T-cell (primary cell): ENCODE data around the gene NT5C3A. TPM values are rescaled to one million over a fixed set of nuclear protein-coding genes. Genes with fewer than 3 reads are reported as not detected.
A peak's percentile ranks its signal among the peaks of the same experiment; 100 is the strongest.

ENCODE experiments used
- ATAC-seq, 4 experiments: fragments of 200-7000 bp in 3 of 4; fragments of 150-1000 bp in 1 of 4; cut with Tn5 transposase; replicated peaks in 1 of 4; 1 replicate in 3 of 4; 2 replicates in 1 of 4; pipeline ENCODE4 v1.10.0; 2021; ENCODE audit warnings: moderate library complexity in 3 of 4, mild to moderate bottlenecking in 2 of 4, moderate number of reproducible peaks in 1 of 4
- CTCF ChIA-PET, 2 donors: fragments of 300-600 bp; sonication (Branson Sonifier 250); formaldehyde crosslinking; loops; one replicate each; lab custom pipeline; 2022; ENCODE audit warnings: antibody characterized with exemption in 2 of 2; lab: Charles Lee
- POLR2A ChIA-PET, 2 donors: fragments of 300-600 bp; sonication (Branson Sonifier 250); formaldehyde crosslinking; loops; one replicate each; lab custom pipeline; 2022; ENCODE audit warnings: antibody characterized with exemption in 2 of 2; lab: Charles Lee
- DNase-seq, 35 experiments: peaks; one replicate each; pipeline versions ENCODE4 v3.0.0 to v3.0.0-alpha.2; 2013 to 2023
- H3K27ac ChIP-seq: one replicate; pipeline ENCODE4 v1.5.1; 2013; ENCODE audit warnings: low read length
- H3K27me3 ChIP-seq, 2 experiments: replicated peaks in 1 of 2; 1 replicate in 1 of 2; 2 replicates in 1 of 2; pipeline versions ENCODE4 v1.6.1 to v1.7.0; 2013; ENCODE audit warnings: low read length in 1 of 2, mixed read lengths in 1 of 2; ENCODE audit not compliant: control insufficient read depth in 2 of 2, insufficient read depth in 2 of 2; ENCODE audit errors: extremely low read depth in 1 of 2
- H3K36me3 ChIP-seq, 2 donors: 1 replicate in 1 of 2; 2 replicates in 1 of 2; pipeline versions ENCODE4 v1.6.1 to v1.7.0; 2013; ENCODE audit warnings: low read length in 1 of 2; ENCODE audit not compliant: control insufficient read depth in 2 of 2, insufficient read depth in 1 of 2; ENCODE audit errors: extremely low read depth in 1 of 2
- H3K4me1 ChIP-seq, 2 experiments: 1 replicate in 1 of 2; 2 replicates in 1 of 2; pipeline versions ENCODE4 v1.6.1 to v1.7.0; 2013; ENCODE audit warnings: low read length in 2 of 2, mixed read lengths in 1 of 2; ENCODE audit not compliant: insufficient read depth in 2 of 2, control insufficient read depth in 1 of 2; ENCODE audit errors: extremely low read depth in 1 of 2
- H3K4me3 ChIP-seq, 2 donors: 1 replicate in 1 of 2; 2 replicates in 1 of 2; pipeline versions ENCODE4 v1.5.1 to v1.7.0; 2013; ENCODE audit warnings: mild to moderate bottlenecking in 2 of 2, low read length in 1 of 2, moderate library complexity in 1 of 2; ENCODE audit not compliant: control insufficient read depth in 1 of 2; ENCODE audit errors: extremely low read depth in 1 of 2
- H3K9me3 ChIP-seq: 2 replicates; pipeline ENCODE4 v1.7.0; 2013
- H3K27ac Mint-ChIP-seq, 2 donors: one replicate each; pipeline ENCODE4 v1.8.0; 2020 to 2021; ENCODE audit warnings: mild to moderate bottlenecking in 2 of 2, mixed read lengths in 2 of 2
- H3K27me3 Mint-ChIP-seq, 2 donors: one replicate each; pipeline ENCODE4 v1.8.0; 2021 to 2022; ENCODE audit warnings: mixed read lengths in 2 of 2
- H3K36me3 Mint-ChIP-seq: one replicate; pipeline ENCODE4 v1.8.0; 2021; ENCODE audit warnings: mixed read lengths
- H3K4me1 Mint-ChIP-seq, 3 donors: one replicate each; pipeline ENCODE4 v1.8.0; 2020 to 2022; ENCODE audit warnings: mixed read lengths in 3 of 3, mild to moderate bottlenecking in 1 of 3
- H3K4me3 Mint-ChIP-seq, 3 donors: one replicate each; pipeline ENCODE4 v1.8.0; 2020 to 2022; ENCODE audit warnings: mild to moderate bottlenecking in 3 of 3, mixed read lengths in 3 of 3, moderate library complexity in 3 of 3
- H3K9me3 Mint-ChIP-seq, 3 donors: one replicate each; pipeline ENCODE4 v1.8.0; 2020 to 2022; ENCODE audit warnings: mixed read lengths in 3 of 3
- WGBS: methylation state at CpG from one replicate; pipeline ENCODE4 v1.1.5; 2013; ENCODE audit warnings: missing lambda C conversion rate; ENCODE audit not compliant: insufficient coverage; 5-methylcytosine and 5-hydroxymethylcytosine counted together
- total RNA-seq, 35 experiments: library from RNA in 6 of 35; stranded (reverse) in 6 of 35; fragments of 120-200 nt in 1 of 35; gene quantifications; one replicate each; pipeline versions ENCODE4 v1.2.1 to v1.2.4 and lab custom pipeline; 2013 to 2026

NT5C3A gene
- total RNA-seq (10 to 100 TPM; 31.1 to 41.1 (median 38.0) TPM), total RNA-seq (lab: John Stamatoyannopoulos, UW) (38.4 to 126 (median 54.8) reads per million in 29 experiments)
- total RNA-seq (2013): 54.1 TPM

DNA sequence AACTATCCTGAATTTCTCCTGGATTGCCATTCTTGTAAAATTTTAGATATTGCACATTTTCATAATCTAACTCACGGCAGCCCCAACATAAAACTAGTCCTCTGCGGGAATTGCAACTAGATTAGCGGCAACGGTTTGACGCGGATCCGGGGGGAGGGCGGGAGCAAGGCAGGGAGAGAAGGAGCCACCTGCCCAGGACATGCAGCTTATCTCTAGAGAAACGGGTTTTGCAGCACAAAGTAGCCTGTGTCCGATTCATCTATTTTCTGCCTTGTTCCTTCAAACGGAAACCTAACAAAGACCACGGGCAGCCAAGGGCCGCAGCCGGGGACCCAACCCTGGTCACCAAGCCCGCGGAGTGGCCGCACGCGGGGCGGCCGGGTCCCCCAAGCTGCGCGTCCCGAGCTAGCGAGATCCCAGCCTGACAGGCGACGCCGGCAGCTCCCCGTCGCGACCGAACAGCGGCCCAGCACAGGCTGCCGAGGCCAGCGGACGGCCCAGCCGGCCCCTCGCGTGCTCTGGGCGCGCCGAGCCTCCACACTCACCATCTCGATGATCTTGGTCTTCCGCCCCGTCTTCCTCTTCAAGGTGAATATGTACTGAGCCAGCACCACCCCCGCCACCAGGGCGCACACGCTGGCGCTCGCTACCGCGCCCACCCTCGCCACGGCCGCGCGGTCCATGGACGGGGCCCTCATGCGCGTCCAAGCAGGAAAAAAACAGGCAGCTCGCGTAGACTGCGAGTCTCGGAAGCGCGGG, at the start of gene NT5C3A:
Gene NT5C3A, minus strand, starts transcription at position 754 of the 759 bp plus-strand sequence. Its CDS starts 71 bp downstream, at position 683.
- peaks cover 3% of the 10 kb centered on the region for H3K9me3 ChIP-seq
- ChIA-PET POLR2A (interaction anchor here (0.6 to 1.5 kb wide), 5 partner anchors 22 to 566 kb away, joined by 3 to 12 read pairs (median 4); partner anchors contain the start of gene FKBP9 (in 1 of the 2)), CTCF (interaction anchor here (0.9 to 3.7 kb wide), 8 partner anchors 10 to 216 kb away, joined by 3 to 15 read pairs (median 4); no protein-coding TSS in a partner anchor)
- Mint-ChIP-seq H3K36me3 (peaks cover 13% of the 10 kb centered on the region), H3K4me1 (peaks cover 49 to 53% (median 50%) of the 10 kb centered on the region in 3 donors), H3K4me3 (peak within 1 kb of the TSS; percentile 94 to 97 (median 95)), H3K9me3 (peaks cover 0 to 9% (median 6%) of the 10 kb centered on the region in 3 donors), H3K27ac (peak within 1 kb of the TSS; percentile 95 to 96), H3K27me3 (peaks cover 0 to 3% of the 10 kb centered on the region in 2 donors)
- peaks cover 16 to 26% of the 10 kb centered on the region in 2 experiments for H3K4me1 ChIP-seq
- WGBS: under 1% methylated on average over 56 of the region's 66 CpGs
- peak within 1 kb of the TSS; percentile 67 for H3K27ac ChIP-seq
- ATAC-seq (peak in 3 of 4 experiments; percentile 57 to 62 (median 58)), DNase-seq (peak in 16 of 35 experiments; percentile 0 to 42 (median 10))
- H3K27me3 ChIP-seq: no peaks in the 10 kb centered on the region
- H3K4me3 ChIP-seq: peak within 1 kb of the TSS; percentile 79 to 90
- no peaks in the 10 kb centered on the region for H3K36me3 ChIP-seq

DNA sequence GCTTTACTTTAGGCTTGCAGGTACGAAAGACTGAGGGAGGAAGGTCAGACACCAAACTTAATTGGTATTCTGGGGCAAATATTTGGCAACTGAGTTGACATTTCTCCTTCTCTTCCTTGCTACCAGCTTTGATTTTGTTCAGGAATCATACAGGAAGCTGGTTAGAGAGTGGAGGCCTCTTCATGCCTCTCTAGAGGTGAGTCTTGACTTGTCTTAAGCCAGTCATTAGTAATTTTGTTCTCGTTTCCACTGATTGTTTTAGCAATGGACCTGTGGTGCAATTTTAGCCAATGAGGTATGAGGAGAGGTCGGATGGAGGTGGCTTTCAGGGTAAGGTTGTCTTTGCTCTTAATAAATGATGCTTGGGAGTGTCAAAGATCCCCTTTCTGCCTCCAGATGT, 49.0 kb upstream of the NT5C3A start:
- Histone ChIP-seq H3K9me3 (no peaks in the 10 kb centered on the region), H3K36me3 (no peaks in the 10 kb centered on the region), H3K27ac (no peak overlapping the region), H3K27me3 (peaks cover 0 to 4% of the 10 kb centered on the region in 2 experiments), H3K4me3 (no peak overlapping the region), H3K4me1 (peaks cover 18 to 22% of the 10 kb centered on the region in 2 experiments)
- POLR2A ChIA-PET: no interaction called here
- Mint-ChIP-seq H3K4me1 (peaks cover 24 to 27% (median 25%) of the 10 kb centered on the region in 3 donors), H3K36me3 (no peaks in the 10 kb centered on the region), H3K27ac (no peak overlapping the region), H3K4me3 (no peak overlapping the region), H3K27me3 (peaks cover 12 to 25% of the 10 kb centered on the region in 2 donors), H3K9me3 (no peaks in the 10 kb centered on the region)
- WGBS: 80% methylated on average over 1 of the region's 3 CpGs
- ATAC-seq: no peak
- CTCF ChIA-PET: interaction anchor here in 1 of 2 donors (0.6 to 2.7 kb wide), 3 partner anchors 38 to 265 kb away, joined by 3 to 19 read pairs (median 3); no protein-coding TSS in a partner anchor
- no peak for DNase-seq

DNA sequence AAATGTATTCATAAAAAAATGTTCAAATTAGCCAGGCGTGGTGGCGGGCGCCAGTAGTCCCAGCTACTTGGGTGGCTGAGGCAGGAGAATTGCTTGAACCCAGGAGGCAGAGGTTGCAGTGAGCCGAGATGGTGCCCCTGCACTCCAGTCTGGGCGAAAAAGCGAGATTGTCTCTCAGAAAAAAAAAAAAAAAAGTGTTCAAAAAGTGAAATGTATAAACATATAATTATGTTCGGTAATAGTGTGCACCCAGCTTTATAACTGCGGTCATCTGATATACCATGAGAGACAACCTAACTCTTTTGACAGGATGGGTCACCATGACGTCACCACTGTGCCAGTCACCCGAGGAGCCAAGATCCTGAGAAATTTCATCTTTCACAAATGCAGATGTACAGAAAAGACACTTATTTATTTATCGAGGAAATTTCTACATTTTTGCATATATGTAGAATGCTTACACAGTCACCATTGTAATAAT, 47.2 kb upstream of the NT5C3A start:
- Histone ChIP-seq H3K36me3 (no peaks in the 10 kb centered on the region), H3K27me3 (peaks cover 0 to 4% of the 10 kb centered on the region in 2 experiments), H3K9me3 (no peaks in the 10 kb centered on the region), H3K4me1 (peaks cover 18 to 29% of the 10 kb centered on the region in 2 experiments), H3K4me3 (peak overlapping the region; percentile 41 to 47), H3K27ac (no peak overlapping the region)
- WGBS: 25% methylated on average over 6 of the region's 11 CpGs
- H3K27me3 Mint-ChIP-seq: peaks cover 10 to 17% of the 10 kb centered on the region in 2 donors
- POLR2A ChIA-PET: interaction anchor here (0.5 to 0.9 kb wide), 7 partner anchors 10 to 303 kb away, joined by 3 to 4 read pairs (median 4); no protein-coding TSS in a partner anchor
- peaks cover 35 to 42% (median 40%) of the 10 kb centered on the region in 3 donors for H3K4me1 Mint-ChIP-seq
- no peaks in the 10 kb centered on the region for H3K36me3 Mint-ChIP-seq
- H3K9me3 Mint-ChIP-seq: no peaks in the 10 kb centered on the region
- DNase-seq: peak in 1 of 35 experiments; percentile 19
- CTCF ChIA-PET: interaction anchor here (0.7 to 2.7 kb wide), 15 partner anchors 8 to 345 kb away, joined by 3 to 19 read pairs (median 4); partner anchors contain the start of genes NT5C3A (in 2 of the 2) and BBS9 (in 1 of the 2)
- peak overlapping the region in 1 of 2 donors; percentile 34 for H3K27ac Mint-ChIP-seq
- no peak for ATAC-seq
- peak overlapping the region; percentile 69 to 80 (median 75) for H3K4me3 Mint-ChIP-seq

DNA sequence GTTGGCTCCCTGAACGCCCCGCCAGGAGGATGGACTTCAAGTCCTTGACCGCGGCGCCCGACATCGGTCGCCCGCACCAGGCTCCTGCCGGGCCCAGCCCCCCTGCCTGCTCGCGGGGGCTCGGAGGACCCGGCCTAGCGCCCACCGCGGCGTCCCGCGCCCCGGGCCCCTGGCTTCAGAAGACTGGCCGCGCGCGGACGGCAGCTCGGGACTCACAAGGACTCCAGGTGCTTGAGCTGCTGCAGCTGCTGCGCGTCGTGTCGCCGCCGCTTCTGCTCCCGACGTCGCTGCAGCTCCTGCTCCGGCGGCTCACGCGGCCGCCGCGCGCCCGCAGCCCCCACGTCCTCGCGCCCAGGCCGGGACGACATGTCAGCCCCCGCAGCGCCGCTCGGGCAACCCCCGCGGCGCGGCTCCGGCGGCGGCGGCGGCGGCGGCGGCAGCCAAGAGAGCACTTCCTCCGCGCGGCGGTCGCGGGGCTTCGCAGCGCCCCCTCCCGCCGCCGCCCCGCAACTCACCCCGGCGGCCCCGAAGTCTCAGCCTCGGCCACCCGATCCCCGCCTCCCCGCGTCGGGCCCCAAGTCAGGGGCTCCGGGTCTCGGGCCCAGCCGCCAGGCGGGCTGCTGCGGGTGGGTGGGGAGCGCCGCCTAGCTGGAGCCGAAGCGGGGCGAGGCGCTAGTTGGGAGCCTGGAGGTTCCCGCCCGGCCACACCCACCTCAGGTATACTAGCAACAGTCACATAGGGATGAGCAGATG, 46.6 kb upstream of the NT5C3A start, which contains the start of gene RP9:
Gene RP9, minus strand, starts transcription at position 400 of the 753 bp plus-strand sequence. Its CDS starts 32 bp downstream, at position 368.
- POLR2A ChIA-PET: interaction anchor here in 1 of 2 donors (0.6 to 1.1 kb wide), 3 partner anchors 35 to 219 kb away, joined by 4 to 8 read pairs (median 4); no protein-coding TSS in a partner anchor
- Histone ChIP-seq H3K4me1 (peaks cover 18 to 29% of the 10 kb centered on the region in 2 experiments), H3K27me3 (peaks cover 0 to 2% of the 10 kb centered on the region in 2 experiments), H3K36me3 (no peaks in the 10 kb centered on the region), H3K27ac (peak within 1 kb of the TSS; percentile 36), H3K9me3 (no peaks in the 10 kb centered on the region), H3K4me3 (peak within 1 kb of the TSS; percentile 71 to 83)
- DNase-seq (peak; percentile 49 to 88 (median 69)), ATAC-seq (peak; percentile 91 to 95 (median 94))
- peak within 1 kb of the TSS; percentile 50 to 69 for H3K27ac Mint-ChIP-seq
- peaks cover 5 to 16% of the 10 kb centered on the region in 2 donors for H3K27me3 Mint-ChIP-seq
- no peaks in the 10 kb centered on the region for H3K36me3 Mint-ChIP-seq
- peak within 1 kb of the TSS; percentile 80 to 89 (median 83) for H3K4me3 Mint-ChIP-seq
- CTCF ChIA-PET: interaction anchor here (0.6 to 2.7 kb wide), 19 partner anchors 11 to 263 kb away, joined by 3 to 19 read pairs (median 4); partner anchors contain the start of genes BBS9 (in 1 of the 2) and NT5C3A (in 1 of the 2)
- H3K4me1 Mint-ChIP-seq: peaks cover 38 to 47% (median 45%) of the 10 kb centered on the region in 3 donors
- under 1% methylated on average over 91 of the region's 100 CpGs for WGBS
- H3K9me3 Mint-ChIP-seq: no peaks in the 10 kb centered on the region

DNA sequence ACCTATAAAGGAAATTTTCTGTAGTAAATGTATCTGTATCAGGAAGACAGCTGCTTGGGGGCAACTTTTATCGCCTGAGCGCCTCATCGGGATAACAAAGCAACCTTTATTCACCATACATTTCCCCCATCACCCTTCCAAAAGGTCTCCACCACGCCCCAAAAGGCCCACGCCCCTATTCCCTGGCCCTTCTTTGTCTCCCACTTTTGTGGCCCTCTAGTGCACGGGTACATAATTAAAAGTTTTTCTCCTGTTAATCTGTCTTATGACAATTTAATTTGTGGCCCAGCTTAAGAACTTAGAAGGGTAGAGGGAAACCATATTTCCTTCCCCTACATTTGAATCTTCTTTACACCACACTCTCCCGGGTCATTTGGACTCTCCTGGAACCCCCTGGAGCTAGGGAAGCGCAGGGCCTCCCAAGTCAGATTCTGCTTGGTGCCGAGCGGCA, 46.0 kb upstream of the NT5C3A start:
- H3K9me3 Mint-ChIP-seq: no peaks in the 10 kb centered on the region
- H3K27me3 ChIP-seq: peaks cover 0 to 2% of the 10 kb centered on the region in 2 experiments
- no peaks in the 10 kb centered on the region for H3K36me3 Mint-ChIP-seq
- H3K4me3 ChIP-seq: peak overlapping the region; percentile 71 to 83
- DNase-seq (peak in 10 of 35 experiments; percentile 2 to 39 (median 10)), ATAC-seq (peak in 3 of 4 experiments; percentile 1 to 6 (median 5))
- ChIA-PET CTCF (interaction anchor here (0.6 to 2.4 kb wide), 32 partner anchors 21 to 611 kb away, joined by 3 to 20 read pairs (median 4); partner anchors contain the start of genes BBS9 (in 2 of the 2) and NT5C3A (in 1 of the 2)), POLR2A (interaction anchor here in 1 of 2 donors (0.6 to 1.1 kb wide), 2 partner anchors 68 to 219 kb away, joined by 4 to 8 read pairs; no protein-coding TSS in a partner anchor)
- peaks cover 0 to under 1% of the 10 kb centered on the region in 2 donors for H3K36me3 ChIP-seq
- peak overlapping the region; percentile 50 to 69 for H3K27ac Mint-ChIP-seq
- peaks cover 5 to 16% of the 10 kb centered on the region in 2 donors for H3K27me3 Mint-ChIP-seq
- WGBS: 0% methylated on average over 4 of the region's 10 CpGs
- peak overlapping the region; percentile 36 for H3K27ac ChIP-seq
- H3K4me1 Mint-ChIP-seq: peaks cover 38 to 53% (median 51%) of the 10 kb centered on the region in 3 donors
- peaks cover 18 to 29% of the 10 kb centered on the region in 2 experiments for H3K4me1 ChIP-seq
- H3K4me3 Mint-ChIP-seq: peak overlapping the region; percentile 80 to 89 (median 83)
- no peaks in the 10 kb centered on the region for H3K9me3 ChIP-seq
